GM18526 (cell line): ENCODE measurements around the gene EBF4.

ENCODE experiments used
- POLR2A ChIP-seq: IDR thresholded peaks from 3 replicates; pipeline ENCODE4 v1.6.1; 2011; ENCODE audit not compliant: insufficient read length; ENCODE audit errors: extremely low read depth

Gene EBF4

GRCh38 chr20:2693286-2694007, 867 bp downstream of the EBF4 start:
- TF ChIP-seq POLR2A: no peak

GRCh38 chr20:2694008-2694471, 1.5 kb downstream of the EBF4 start:
- TF ChIP-seq POLR2A: no peak

GRCh38 chr20:2694519-2694918, 1.9 kb downstream of the EBF4 start:
- no peak for TF ChIP-seq POLR2A

- TF ChIP-seq POLR2A: no peak
Observed at GRCh38 chr20:2695206-2695983, 2.8 kb downstream of the EBF4 start.

- no peak for TF ChIP-seq POLR2A
Observed at GRCh38 chr20:2696646-2697045, 4.1 kb downstream of the EBF4 start.

- TF ChIP-seq POLR2A: no peak
Observed at GRCh38 chr20:2697768-2698167, 5.2 kb downstream of the EBF4 start.

- no peak for TF ChIP-seq POLR2A
Observed at GRCh38 chr20:2698186-2698817, 5.7 kb downstream of the EBF4 start.

GRCh38 chr20:2698912-2699311, 6.3 kb downstream of the EBF4 start:
- no peak for TF ChIP-seq POLR2A

GRCh38 chr20:2699775-2700413, 7.3 kb downstream of the EBF4 start:
- TF ChIP-seq POLR2A: no peak

GRCh38 chr20:2700913-2701620, 8.5 kb downstream of the EBF4 start:
- no peak for TF ChIP-seq POLR2A

GRCh38 chr20:2701671-2702081, 9.1 kb downstream of the EBF4 start:
- no peak for TF ChIP-seq POLR2A

- no peak for TF ChIP-seq POLR2A
Observed at GRCh38 chr20:2703716-2704475, 11.3 kb downstream of the EBF4 start.

GRCh38 chr20:2705931-2706645, 13.5 kb downstream of the EBF4 start:
- TF ChIP-seq POLR2A: no peak
